ENCODE results near the gene PPP2R2C.

PPP2R2C gene

DNA sequence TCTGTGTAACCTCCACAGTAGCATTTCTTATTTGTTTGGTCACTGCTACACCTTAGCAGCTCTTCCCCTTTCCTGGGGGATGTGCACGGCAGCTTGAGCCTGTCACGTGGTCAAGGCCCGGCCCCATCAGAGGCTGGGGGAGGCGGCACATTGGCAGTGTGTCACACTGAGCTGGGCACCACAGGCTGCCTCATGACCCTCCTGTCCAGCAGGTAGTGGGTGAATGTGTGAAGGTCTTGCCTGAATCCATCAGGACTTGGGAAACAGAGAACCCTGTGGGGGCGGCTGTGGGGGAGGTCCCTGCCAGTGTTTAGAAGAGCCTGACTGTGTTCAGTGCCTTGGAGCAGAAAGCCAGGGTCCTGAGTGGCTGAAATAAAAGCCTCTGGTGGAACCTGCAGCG, 169.5 kb downstream of the PPP2R2C start:
- no peak for DNase-seq (ENCODE audit: low spot score)

DNA sequence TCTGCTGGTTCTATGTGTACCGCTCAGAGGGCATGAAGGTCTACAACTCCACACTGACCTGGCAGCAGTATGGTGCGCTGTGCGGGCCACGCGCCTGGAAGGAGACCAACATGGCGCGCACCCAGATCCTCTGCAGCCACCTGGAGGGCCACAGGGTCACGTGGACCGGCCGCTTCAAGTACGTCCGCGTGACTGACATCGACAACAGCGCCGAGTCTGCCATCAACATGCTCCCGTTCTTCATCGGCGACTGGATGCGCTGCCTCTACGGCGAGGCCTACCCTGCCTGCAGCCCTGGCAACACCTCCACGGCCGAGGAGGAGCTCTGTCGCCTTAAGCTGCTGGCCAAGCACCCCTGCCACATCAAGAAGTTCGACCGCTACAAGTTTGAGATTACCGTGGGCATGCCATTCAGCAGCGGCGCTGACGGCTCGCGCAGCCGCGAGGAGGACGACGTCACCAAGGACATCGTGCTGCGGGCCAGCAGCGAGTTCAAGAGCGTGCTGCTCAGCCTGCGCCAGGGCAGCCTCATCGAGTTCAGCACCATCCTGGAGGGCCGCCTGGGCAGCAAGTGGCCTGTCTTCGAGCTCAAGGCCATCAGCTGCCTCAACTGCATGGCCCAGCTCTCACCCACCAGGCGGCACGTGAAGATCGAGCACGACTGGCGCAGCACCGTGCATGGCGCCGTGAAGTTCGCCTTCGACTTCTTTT, 170.5 kb downstream of the PPP2R2C start:
- no peak for DNase-seq (ENCODE audit: low spot score)

DNA sequence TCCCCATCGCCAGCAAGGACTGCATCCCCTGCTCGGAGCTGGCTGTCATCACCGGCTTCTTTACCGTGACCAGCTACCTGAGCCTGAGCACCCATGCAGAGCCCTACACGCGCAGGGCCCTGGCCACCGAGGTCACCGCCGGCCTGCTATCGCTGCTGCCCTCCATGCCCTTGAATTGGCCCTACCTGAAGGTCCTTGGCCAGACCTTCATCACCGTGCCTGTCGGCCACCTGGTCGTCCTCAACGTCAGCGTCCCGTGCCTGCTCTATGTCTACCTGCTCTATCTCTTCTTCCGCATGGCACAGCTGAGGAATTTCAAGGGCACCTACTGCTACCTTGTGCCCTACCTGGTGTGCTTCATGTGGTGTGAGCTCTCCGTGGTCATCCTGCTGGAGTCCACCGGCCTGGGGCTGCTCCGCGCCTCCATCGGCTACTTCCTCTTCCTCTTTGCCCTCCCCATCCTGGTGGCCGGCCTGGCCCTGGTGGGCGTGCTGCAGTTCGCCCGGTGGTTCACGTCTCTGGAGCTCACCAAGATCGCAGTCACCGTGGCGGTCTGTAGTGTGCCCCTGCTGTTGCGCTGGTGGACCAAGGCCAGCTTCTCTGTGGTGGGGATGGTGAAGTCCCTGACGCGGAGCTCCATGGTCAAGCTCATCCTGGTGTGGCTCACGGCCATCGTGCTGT, 171.2 kb downstream of the PPP2R2C start:
- no peak for DNase-seq (ENCODE audit: low spot score)

DNA sequence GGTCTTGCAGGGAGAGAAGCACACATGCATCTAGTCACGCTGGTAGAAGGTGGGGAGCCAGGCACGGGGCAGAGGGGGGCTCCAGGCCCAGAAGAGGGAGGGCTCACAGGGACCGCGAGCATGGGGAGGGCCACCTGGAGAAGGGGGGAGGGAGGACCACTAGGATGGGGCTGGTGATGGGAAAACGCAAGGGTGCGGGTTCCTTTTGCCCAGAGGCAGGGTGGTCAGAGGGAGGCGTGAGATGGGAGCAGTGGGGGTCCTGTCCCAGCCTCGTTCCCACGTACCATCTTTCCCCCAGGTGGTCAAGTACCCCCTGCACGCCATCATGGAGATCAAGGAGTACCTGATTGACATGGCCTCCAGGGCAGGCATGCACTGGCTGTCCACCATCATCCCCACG, 172.1 kb downstream of the PPP2R2C start:
- no peak for DNase-seq (ENCODE audit: low spot score)

DNA sequence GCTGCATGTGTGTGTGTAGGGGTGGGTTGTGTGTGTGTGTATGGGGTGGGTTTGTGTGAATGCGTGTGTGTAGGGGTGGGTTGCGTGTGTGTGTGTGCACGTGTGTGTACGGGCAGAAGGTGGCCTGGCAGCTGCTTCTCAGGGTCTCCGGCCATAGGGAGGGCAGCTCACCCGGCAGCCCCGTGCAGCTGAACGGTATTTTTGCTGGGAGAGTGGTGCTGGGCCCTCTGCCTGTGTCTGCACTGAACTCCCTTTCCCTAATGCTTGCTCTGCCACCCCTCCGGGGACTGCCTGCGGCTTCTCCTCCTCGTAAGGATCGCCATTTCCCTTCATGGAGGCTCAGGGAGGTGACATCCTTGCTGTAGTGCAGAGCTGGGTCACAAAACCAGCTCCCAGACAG, 172.5 kb downstream of the PPP2R2C start:
- no peak for DNase-seq (ENCODE audit: low spot score)

DNA sequence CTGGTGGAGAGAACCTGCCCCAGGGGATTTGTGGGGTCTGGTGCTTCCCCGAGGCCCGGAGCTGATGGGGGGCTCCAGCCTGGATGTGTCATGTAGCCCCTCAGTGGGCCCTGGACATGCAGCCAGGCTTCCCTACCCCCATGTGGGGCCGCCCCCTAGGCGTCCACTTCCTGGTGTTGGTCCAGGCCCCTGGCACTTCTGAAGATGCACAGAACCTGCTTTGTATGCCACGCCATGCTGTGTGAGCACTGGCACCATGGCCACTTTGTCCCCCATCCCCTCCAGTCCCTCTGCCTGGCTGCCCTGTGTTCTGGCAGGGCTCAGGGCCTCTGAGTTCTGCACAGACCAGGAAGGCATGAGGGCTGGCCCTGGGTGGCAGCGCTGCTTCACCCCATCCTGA, 173.6 kb downstream of the PPP2R2C start:
- no peak for DNase-seq (ENCODE audit: low spot score)

DNA sequence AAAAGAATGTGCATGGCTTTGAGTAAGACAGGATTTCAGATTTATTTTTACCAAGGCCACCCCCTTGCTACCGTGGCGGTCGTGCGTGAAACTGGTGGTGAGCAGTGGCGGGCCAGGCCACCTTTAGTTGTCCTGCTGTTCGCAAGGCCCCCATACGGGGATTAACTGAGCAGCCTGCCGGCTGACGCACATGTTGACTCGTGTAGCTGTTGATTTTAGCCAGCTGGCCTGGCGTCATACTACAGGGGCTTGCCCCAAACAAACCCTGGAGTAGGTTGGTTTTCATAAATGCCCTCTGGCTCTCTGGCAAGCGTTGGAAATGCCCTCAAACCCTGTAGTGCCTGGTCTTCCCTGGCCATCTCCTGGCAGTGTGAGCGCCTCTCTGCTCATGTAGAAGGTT, 174.4 kb downstream of the PPP2R2C start:
- no peak for DNase-seq (ENCODE audit: low spot score)

DNA sequence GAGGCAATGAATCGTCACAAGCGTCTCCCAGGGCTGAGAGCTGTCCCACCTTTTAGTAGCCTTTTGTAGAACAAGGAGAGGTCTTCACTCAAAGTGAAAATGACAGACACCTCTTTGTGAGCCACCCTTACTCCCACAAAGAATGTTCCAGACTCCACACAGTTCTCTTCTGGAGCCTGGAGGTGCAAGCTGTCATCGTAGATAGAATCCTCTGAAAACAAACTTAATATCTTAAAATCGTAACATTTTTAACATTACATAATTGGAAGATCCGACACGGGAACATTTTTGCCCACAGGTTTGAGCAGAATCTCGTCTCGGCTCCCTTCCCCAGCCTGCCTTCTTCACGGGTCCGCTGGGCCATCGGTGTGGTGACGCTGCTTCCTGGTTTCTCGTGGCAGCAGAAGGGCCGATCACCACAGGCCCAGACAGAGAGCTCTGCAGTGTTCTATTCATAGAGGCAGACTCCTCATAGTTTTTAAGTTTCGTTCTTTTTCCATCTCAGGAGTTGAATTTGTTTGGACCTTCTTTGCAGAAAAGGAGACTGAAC, 175.1 kb downstream of the PPP2R2C start:
- no peak for DNase-seq (ENCODE audit: low spot score)

DNA sequence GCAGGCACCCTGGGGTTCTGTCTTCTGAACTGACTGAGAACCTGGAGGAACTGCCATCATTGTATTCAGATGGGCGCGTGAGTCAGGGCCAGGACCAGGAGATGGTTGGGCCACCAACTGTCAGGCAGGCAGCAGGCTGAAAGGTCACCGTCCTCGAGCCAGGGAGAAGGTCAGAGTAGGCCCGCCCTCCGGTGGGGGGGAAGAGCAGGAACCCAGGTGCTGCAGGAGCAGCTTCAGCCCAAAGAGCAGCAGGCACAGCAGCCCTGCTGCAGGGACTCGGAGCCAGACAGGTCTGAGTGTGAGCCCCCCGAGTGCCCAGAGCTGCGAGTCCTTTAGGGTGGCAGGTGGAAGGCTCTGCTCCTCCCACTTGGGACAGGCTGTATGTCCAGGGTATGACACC, 176.4 kb downstream of the PPP2R2C start:
- DNase-seq (ENCODE audit: low spot score), result no peak

DNA sequence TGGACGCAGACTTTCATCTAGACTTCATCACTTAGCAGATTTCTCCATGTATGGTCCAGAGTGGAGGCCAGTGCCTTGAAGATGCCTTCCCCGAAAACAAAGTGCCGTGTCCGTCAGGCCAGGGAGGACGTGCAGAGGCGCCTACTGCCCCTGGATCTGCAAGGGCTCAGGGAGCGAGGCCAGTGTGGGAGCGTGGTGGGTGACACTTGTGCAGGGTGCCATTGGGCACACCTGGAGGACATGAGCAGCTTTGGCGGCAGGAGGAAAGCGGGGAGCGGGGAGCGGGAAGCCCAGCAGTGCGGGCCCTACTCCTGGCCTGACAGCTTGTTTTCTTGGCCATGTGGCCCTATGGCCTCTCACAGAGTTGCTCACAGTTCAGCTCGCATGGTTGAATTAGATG, 176.9 kb downstream of the PPP2R2C start:
- no peak for DNase-seq (ENCODE audit: low spot score)

DNA sequence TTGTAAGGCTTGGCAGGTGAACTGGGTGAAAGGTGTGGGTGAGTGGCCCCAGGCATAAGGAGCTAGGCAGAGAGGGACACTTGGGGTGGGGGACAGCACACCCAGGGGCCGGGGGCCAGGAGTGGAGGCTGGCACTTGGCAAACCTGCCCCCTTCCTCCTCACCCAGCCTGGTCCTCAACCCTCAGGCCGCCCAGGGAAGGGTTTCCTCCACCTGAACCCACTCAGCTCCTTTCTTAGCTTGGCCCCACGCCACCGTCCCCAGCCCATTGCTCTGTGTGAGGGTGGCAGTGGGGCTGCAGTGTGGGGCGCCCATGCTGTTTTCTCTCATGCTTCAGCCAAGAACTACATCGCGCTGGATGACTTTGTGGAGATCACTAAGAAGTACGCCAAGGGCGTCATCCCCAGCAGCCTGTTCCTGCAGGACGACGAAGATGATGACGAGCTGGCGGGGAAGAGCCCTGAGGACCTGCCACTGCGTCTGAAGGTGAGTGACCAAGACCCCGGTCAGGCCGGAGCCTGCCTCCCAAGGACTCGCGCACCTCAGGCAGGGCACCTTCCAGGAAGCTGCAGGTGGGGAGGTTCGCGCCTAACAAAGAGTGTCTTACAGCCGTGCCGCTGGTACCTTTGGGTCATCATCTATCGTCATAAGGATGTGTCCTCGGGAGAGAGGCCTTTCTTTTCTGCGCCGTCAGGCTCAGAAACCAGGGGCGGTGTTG, 177.6 kb downstream of the PPP2R2C start:
- no peak for DNase-seq (ENCODE audit: low spot score)

DNA sequence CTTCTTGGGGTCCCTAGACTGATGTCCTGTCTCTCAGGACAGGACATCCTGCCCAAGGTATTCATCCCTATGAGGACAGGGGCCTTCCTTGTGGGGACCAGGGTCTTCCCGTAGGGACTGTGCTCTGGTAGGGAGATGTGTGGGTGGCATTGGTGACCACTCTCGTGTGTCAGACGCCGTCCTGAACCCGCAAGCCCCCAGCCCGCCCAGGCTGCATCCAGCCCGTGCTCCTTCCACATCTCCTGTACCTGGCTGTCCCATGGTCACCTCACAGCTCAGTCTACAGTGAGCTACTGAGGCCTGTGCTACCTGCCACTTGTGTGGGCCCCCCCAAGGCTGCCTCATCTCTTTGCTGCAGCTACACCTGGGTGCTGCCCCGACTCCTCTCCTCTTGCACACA, 178.8 kb downstream of the PPP2R2C start:
- no peak for DNase-seq (ENCODE audit: low spot score)

DNA sequence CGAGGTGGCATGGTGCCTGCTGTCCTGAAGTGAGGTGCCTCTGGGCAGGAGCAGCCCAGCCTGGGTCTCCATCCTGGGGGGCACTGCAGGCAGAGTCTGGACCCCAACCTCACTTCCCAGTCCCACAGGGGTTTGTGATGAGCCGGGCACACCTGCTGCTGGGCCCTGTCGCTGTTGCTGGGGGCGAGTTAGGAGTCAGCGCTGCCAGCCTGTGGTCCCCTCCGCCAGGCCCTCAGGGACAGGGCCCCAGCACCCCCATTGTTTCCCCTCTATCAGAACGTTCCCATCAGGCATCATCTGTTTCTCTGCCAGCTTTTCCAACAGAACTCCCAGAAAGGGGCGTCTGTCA, 179.3 kb downstream of the PPP2R2C start:
- DNase-seq (ENCODE audit: low spot score), result no peak

DNA sequence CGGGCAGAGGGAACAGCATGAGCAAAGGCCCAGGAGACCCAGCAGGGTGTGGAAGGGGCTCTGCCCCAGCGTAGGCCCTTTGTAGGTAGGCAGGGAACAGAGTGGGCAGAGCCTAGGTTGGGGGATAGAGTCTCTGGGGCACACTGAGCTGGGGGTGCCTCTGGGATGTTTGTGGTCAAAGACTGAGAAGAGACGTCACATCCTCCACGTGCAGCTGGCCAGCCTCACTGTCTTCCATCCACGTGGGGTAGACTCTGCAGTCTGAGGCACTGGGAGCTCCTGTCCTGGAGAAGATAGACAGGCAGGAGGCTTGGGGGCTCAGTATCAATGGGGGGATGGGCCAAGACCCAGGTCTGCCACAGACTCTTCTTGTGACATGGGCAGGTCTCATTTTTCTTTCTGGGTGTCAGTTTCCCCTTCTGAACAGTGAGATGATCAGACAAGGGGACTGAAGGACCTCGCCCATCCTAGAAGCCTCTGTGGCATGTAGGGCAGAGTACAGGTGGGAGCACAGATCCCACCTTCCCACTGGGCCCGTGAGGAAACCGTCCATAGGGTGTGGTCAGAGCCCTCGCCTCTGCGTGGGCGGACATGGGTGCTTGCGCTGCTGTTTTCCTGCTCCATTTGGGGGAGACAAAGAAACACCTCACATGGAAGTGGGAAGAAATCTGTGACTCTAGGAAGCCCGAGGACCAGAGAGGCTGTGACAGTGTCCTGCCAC, 179.9 kb downstream of the PPP2R2C start:
- DNase-seq (ENCODE audit: low spot score), result no peak

DNA sequence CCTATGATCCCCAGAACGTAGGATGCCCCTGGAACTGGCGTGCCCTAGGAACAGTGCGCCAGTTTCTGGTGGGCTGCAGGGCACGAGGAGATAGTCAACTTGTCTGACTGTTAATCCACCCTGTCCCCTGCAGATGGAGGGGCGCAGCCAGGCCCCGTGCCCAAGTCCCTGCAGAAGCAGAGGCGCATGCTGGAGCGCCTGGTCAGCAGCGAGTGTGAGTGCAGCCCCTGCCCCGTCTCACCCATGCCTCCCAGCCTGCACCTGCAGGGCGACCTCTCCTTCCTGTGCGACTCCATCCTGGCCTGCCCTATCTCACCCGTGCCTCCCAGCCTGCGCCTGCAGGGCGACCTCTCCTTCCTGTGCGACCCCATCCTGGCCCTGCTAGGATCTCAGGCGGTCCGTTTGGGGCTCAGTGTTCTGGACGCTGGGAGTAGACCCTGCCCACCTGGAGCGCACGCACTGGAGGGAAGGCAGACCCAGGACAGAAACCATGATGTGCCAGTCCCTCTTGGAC, 180.6 kb downstream of the PPP2R2C start:
- no peak for DNase-seq (ENCODE audit: low spot score)

DNA sequence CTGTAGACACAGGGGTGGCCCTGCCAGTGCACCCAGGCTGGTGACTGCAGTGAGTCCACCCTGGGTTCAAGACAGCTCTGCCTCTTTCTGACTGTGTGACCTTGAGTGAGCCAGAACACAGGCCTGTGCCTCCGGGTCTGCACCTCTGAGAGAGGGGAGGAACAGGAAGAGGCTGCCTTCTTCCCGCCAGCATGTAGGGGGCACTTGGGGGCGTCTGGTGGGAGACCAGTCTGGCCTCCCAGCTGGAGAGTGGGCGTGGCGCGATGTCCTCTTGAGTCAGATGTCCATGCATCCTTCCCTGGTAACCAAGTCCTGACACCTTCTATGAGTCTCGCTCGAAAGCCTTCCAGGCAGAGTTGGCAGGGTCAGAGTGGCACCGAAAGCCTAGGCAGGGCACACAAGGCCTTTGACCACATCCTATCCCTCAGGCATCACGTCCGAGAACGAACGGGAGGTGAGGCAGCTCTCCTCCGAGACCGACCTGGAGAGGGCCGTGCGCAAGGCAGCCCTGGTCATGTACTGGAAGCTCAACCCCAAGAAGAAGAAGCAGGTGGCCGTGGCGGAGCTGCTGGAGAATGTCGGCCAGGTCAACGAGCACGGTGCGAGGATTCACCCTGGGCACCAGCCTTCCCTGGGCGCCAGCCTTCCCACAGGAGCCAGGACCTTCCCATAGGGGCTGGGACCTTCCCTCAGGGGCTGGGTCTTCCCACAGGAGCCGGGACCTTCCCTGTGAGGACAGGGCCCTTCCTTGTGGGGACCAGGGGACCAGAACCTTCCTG, 181.5 kb downstream of the PPP2R2C start:
- DNase-seq (ENCODE audit: low spot score), result no peak

DNA sequence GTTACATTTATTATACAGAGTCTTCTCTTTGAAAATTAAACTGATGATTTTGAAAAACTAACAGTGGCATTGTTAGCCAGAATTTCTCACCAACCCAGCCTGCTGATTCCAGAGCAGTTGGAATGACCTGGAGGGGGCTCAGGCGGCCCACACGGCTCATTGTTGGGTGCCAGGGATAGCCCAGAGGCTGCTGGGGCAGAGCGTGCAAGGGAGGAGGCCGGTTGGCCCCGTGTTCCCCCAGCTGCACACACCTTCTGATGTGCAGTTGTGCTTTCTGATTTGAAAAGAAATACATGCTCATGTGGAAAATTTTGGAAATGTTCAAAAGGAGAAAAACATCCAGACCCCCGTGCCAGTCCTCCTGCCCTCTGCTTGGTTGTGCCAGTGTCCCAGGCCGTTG, 182.2 kb downstream of the PPP2R2C start:
- DNase-seq (ENCODE audit: low spot score), result no peak

DNA sequence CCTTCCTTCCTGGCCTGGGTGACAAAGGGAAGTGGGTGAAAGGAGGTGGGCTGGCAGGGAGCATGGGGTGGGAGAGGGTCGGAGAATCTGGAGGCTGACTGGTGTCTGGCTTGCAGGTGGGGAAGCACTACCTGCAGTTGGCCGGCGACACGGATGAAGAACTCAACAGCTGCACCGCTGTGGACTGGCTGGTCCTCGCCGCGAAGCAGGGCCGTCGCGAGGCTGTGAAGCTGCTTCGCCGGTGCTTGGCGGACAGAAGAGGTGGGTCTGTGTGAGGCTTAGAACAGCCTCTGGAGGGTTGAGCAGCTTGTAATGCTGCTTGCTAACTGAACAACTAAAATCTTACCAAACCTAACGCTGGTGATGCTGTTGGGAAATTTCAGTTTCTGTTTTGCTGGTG, 183.5 kb downstream of the PPP2R2C start:
- DNase-seq (ENCODE audit: low spot score), result no peak

DNA sequence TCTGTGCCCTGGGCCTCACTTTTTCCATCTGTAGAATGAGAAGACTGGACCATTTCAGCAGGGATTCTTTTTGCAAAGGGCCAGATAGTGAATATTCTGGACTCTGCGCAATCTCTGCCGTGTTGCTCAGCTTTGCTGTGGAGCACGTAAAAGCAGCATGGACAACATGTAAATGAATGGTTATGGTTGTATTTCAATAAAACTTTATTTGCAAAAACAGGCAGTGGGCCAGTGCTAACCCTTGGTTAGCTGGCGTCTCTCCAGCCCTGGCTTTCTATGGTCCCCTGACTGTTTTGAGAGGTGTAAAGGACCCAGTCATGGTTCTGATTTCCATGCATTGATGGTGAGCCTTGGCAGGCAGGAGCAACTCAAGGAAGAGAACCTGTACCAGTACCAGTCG, 184.1 kb downstream of the PPP2R2C start:
- DNase-seq (ENCODE audit: low spot score), result no peak

DNA sequence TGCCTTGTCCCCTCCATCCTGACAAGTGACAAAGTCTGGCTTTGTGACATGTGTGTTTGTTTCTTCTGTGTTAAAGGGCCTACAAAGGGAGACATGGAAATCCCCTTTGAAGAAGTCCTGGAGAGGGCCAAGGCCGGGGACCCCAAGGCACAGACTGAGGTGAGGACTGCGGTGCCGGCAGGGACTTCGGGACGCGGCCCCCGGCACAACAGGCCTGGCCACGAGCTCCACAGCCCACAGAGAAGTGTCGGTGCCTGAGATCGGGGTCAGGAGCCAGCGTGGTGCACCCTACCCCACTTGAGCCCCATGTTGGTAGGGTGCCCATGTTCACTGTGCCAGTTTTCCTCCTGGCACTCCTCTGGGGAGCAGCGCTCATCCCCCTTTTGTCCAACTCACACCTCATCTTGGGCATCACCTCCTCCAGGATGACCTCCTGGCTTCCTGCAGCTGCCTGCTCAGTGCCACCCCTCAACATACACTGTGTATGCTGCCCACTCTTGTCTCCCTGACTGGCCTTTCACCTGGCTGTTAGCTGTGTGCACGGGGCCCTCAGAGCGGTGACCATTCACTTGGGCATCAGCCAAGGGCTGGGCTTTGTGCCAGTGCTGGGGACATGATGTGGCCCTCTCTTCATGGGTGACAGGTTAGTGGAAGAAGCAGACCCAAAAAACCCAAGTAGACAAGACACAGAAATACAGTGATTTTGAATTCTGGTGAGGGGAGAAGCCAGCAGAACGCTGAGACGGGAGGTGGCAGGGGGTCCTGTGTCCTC, 185.2 kb downstream of the PPP2R2C start:
- DNase-seq (ENCODE audit: low spot score), result no peak

DNA sequence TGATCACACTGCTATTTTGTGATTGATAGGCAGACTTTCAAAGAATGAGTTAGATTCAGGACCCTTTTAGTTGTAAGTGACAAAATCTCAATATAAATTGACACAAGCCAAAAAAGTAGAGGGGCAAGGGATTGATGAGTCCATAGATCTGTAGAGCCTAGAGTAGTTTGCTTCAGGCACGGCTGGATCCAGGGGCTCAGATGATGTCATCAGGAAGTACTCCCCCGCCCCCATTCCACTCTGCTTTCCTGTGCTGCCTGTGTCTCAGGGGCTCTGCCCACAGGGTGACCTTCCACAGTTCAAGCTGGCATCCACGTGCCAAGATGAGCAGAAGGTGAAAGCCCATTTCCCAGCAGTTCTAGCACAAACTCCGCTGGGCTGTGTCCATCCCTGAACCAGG, 189.1 kb downstream of the PPP2R2C start:
- no peak for DNase-seq (ENCODE audit: low spot score)
